Activated CD8-positive, alpha-beta memory T cell treated with anti-CD3 and anti-CD28 coated beads, Interleukin-2, amount 10 ng/mL, durations not matched to agents 7 days and 5 days (primary cell): ENCODE results near the gene RAMP3. TPM values are rescaled to one million over a fixed set of nuclear protein-coding genes. Genes with fewer than 3 reads are reported as not detected.
"Not testable (repeated sequence)": the region's sequence is repeated elsewhere in the genome, so short reads cannot be mapped to it uniquely, and the experiment has no call there.

Experiments
- ATAC-seq: fragments of 150-1000 bp; cut with Tn5 transposase; one replicate; pipeline ENCODE4 v1.10.0; 2021; ENCODE audit warnings: moderate library complexity
- CTCF ChIA-PET: fragments of 350-600 bp; sonication (Branson Sonifier 250); formaldehyde crosslinking; loops from one replicate; lab custom pipeline; 2021; ENCODE audit warnings: antibody characterized with exemption; lab: Charles Lee
- DNase-seq: peaks from one replicate; pipeline ENCODE4 v3.0.0-alpha.2; 2020
- H3K27ac Mint-ChIP-seq: one replicate; pipeline ENCODE4 v1.8.0; 2021; ENCODE audit warnings: mild to moderate bottlenecking, mixed read lengths
- H3K27me3 Mint-ChIP-seq: one replicate; pipeline ENCODE4 v1.8.0; 2021; ENCODE audit warnings: mixed read lengths
- H3K36me3 Mint-ChIP-seq: one replicate; pipeline ENCODE4 v1.8.0; 2021; ENCODE audit warnings: mild to moderate bottlenecking, mixed read lengths
- H3K4me1 Mint-ChIP-seq: one replicate; pipeline ENCODE4 v1.8.0; 2021; ENCODE audit warnings: mixed read lengths
- H3K4me3 Mint-ChIP-seq: one replicate; pipeline ENCODE4 v1.8.0; 2021; ENCODE audit warnings: mild to moderate bottlenecking, moderate library complexity, mixed read lengths
- H3K9me3 Mint-ChIP-seq: one replicate; pipeline ENCODE4 v1.8.0; 2022; ENCODE audit warnings: low read depth, mixed read lengths
- total RNA-seq, 2 experiments: library from RNA; stranded (reverse); gene quantifications; one replicate each; pipeline ENCODE4 v1.2.3, GENCODE V29; 2021

Gene RAMP3
- total RNA-seq, 2 experiments from 2014 or later = not detected

- H3K27me3 Mint-ChIP-seq = peaks cover 20% of the 10 kb centered on the region
- DNase-seq = no peak
- H3K4me1 Mint-ChIP-seq = peaks cover 48% of the 10 kb centered on the region
- CTCF ChIA-PET = no interaction called here
- H3K27ac Mint-ChIP-seq = peak overlapping the region; percentile 84
- peaks cover 11% of the 10 kb centered on the region for H3K36me3 Mint-ChIP-seq
- ATAC-seq = no peak
- no peaks in the 10 kb centered on the region for H3K9me3 Mint-ChIP-seq
- no peak overlapping the region for H3K4me3 Mint-ChIP-seq
Measured at GRCh38 chr7:45203459-45203858, 45.9 kb downstream of the RAMP3 start.

GRCh38 chr7:45203936-45204445 lies 46.4 kb downstream of the RAMP3 start:
- Mint-ChIP-seq H3K36me3 (peaks cover 11% of the 10 kb centered on the region), H3K27me3 (peaks cover 25% of the 10 kb centered on the region), H3K4me1 (peaks cover 44% of the 10 kb centered on the region), H3K4me3 (peak overlapping the region; percentile 60), H3K27ac (peak overlapping the region; percentile 84), H3K9me3 (no peaks in the 10 kb centered on the region)
- DNase-seq (no peak), ATAC-seq (peak; percentile 98)
- CTCF ChIA-PET = no interaction called here

GRCh38 chr7:45206266-45206665 lies 48.7 kb downstream of the RAMP3 start:
- not testable (repeated sequence) for ATAC-seq, H3K9me3 Mint-ChIP-seq, H3K4me3 Mint-ChIP-seq, H3K27ac Mint-ChIP-seq, DNase-seq
- Mint-ChIP-seq H3K36me3 (peaks cover 11% of the 10 kb centered on the region), H3K4me1 (peaks cover 36% of the 10 kb centered on the region), H3K27me3 (peaks cover 28% of the 10 kb centered on the region)
- CTCF ChIA-PET = interaction anchor here (0.7 kb wide), 1 partner anchor 109 kb away, joined by 3 read pairs; no protein-coding TSS in a partner anchor

- CTCF ChIA-PET = interaction anchor here (1.2 kb wide), 1 partner anchor 10 kb away, joined by 4 read pairs; no protein-coding TSS in a partner anchor
- not testable (repeated sequence) for DNase-seq, H3K36me3 Mint-ChIP-seq
Measured at GRCh38 chr7:45209909-45210308, 52.3 kb downstream of the RAMP3 start.

GRCh38 chr7:45211066-45211465 lies 53.5 kb downstream of the RAMP3 start:
- H3K4me1 Mint-ChIP-seq = peaks cover 7% of the 10 kb centered on the region
- DNase-seq = no peak
- no peaks in the 10 kb centered on the region for H3K9me3 Mint-ChIP-seq
- CTCF ChIA-PET = interaction anchor here (1.2 to 1.5 kb wide), 2 partner anchors 11 to 35 kb away, joined by 3 to 4 read pairs; no protein-coding TSS in a partner anchor
- H3K27me3 Mint-ChIP-seq = peaks cover 63% of the 10 kb centered on the region
- no peak for ATAC-seq
- H3K4me3 Mint-ChIP-seq = no peak overlapping the region
- no peak overlapping the region for H3K27ac Mint-ChIP-seq
- no peaks in the 10 kb centered on the region for H3K36me3 Mint-ChIP-seq

More at GRCh38 chr7:45209909-45210308, 52.3 kb downstream of the RAMP3 start:
- not testable (repeated sequence) for H3K9me3 Mint-ChIP-seq, H3K27ac Mint-ChIP-seq, H3K4me3 Mint-ChIP-seq, ATAC-seq
- H3K27me3 Mint-ChIP-seq = peaks cover 52% of the 10 kb centered on the region
- H3K4me1 Mint-ChIP-seq = peaks cover 16% of the 10 kb centered on the region

GRCh38 chr7:45211958-45212357 lies 54.4 kb downstream of the RAMP3 start:
- Mint-ChIP-seq H3K4me1 (peaks cover 7% of the 10 kb centered on the region), H3K4me3 (no peak overlapping the region), H3K27ac (no peak overlapping the region), H3K36me3 (no peaks in the 10 kb centered on the region), H3K27me3 (peaks cover 66% of the 10 kb centered on the region), H3K9me3 (no peaks in the 10 kb centered on the region)
- CTCF ChIA-PET = interaction anchor here (1.5 kb wide), 1 partner anchor 34 kb away, joined by 3 read pairs; no protein-coding TSS in a partner anchor
- DNase-seq (no peak), ATAC-seq (no peak)

GRCh38 chr7:45212606-45213005 lies 55.0 kb downstream of the RAMP3 start:
- ATAC-seq (no peak), DNase-seq (no peak)
- Mint-ChIP-seq H3K27me3 (peaks cover 62% of the 10 kb centered on the region), H3K4me3 (no peak overlapping the region), H3K27ac (no peak overlapping the region), H3K4me1 (peaks cover 7% of the 10 kb centered on the region), H3K9me3 (no peaks in the 10 kb centered on the region), H3K36me3 (no peaks in the 10 kb centered on the region)
- CTCF ChIA-PET = no interaction called here

GRCh38 chr7:45215601-45216062 lies 58.0 kb downstream of the RAMP3 start:
- Mint-ChIP-seq H3K4me3 (no peak overlapping the region), H3K27me3 (peaks cover 59% of the 10 kb centered on the region), H3K36me3 (no peaks in the 10 kb centered on the region), H3K9me3 (no peaks in the 10 kb centered on the region), H3K4me1 (no peaks in the 10 kb centered on the region), H3K27ac (no peak overlapping the region)
- ATAC-seq (no peak), DNase-seq (no peak)
- CTCF ChIA-PET = interaction anchor here (1.3 to 1.4 kb wide), 2 partner anchors 45 to 50 kb away, joined by 3 to 4 read pairs; no protein-coding TSS in a partner anchor

GRCh38 chr7:45216181-45216580 lies 58.6 kb downstream of the RAMP3 start:
- H3K4me3 Mint-ChIP-seq = no peak overlapping the region
- no peak for DNase-seq
- CTCF ChIA-PET = interaction anchor here (1.4 kb wide), 2 partner anchors 11 to 49 kb away, joined by 3 read pairs; no protein-coding TSS in a partner anchor
- H3K36me3 Mint-ChIP-seq = no peaks in the 10 kb centered on the region
- no peaks in the 10 kb centered on the region for H3K9me3 Mint-ChIP-seq
- no peak overlapping the region for H3K27ac Mint-ChIP-seq
- H3K4me1 Mint-ChIP-seq = no peaks in the 10 kb centered on the region
- no peak for ATAC-seq
- H3K27me3 Mint-ChIP-seq = peaks cover 59% of the 10 kb centered on the region

- Mint-ChIP-seq H3K36me3 (no peaks in the 10 kb centered on the region), H3K4me1 (no peaks in the 10 kb centered on the region), H3K27ac (no peak overlapping the region), H3K9me3 (no peaks in the 10 kb centered on the region), H3K4me3 (no peak overlapping the region), H3K27me3 (peaks cover 58% of the 10 kb centered on the region)
- DNase-seq = no peak
- CTCF ChIA-PET = interaction anchor here (0.8 to 1.4 kb wide), 2 partner anchors 11 to 22 kb away, joined by 3 read pairs; no protein-coding TSS in a partner anchor
- ATAC-seq = no peak
Measured at GRCh38 chr7:45216622-45217165, 59.1 kb downstream of the RAMP3 start.

GRCh38 chr7:45217358-45217757 lies 59.8 kb downstream of the RAMP3 start:
- no peak for ATAC-seq
- H3K4me1 Mint-ChIP-seq = no peaks in the 10 kb centered on the region
- CTCF ChIA-PET = interaction anchor here (0.8 to 1.4 kb wide), 2 partner anchors 12 to 22 kb away, joined by 3 read pairs; no protein-coding TSS in a partner anchor

GRCh38 chr7:45219130-45219529 lies 61.5 kb downstream of the RAMP3 start:
- no peak overlapping the region for H3K4me3 Mint-ChIP-seq
- no peaks in the 10 kb centered on the region for H3K4me1 Mint-ChIP-seq
- CTCF ChIA-PET = no interaction called here
- ATAC-seq (no peak), DNase-seq (no peak)
- H3K36me3 Mint-ChIP-seq = no peaks in the 10 kb centered on the region
- H3K9me3 Mint-ChIP-seq = no peaks in the 10 kb centered on the region
- no peak overlapping the region for H3K27ac Mint-ChIP-seq
- peaks cover 52% of the 10 kb centered on the region for H3K27me3 Mint-ChIP-seq

More at GRCh38 chr7:45217358-45217757, 59.8 kb downstream of the RAMP3 start:
- H3K9me3 Mint-ChIP-seq = no peaks in the 10 kb centered on the region
- no peak overlapping the region for H3K4me3 Mint-ChIP-seq
- no peaks in the 10 kb centered on the region for H3K36me3 Mint-ChIP-seq
- no peak overlapping the region for H3K27ac Mint-ChIP-seq
- no peak for DNase-seq
- H3K27me3 Mint-ChIP-seq = peaks cover 55% of the 10 kb centered on the region

- H3K27me3 Mint-ChIP-seq = peaks cover 45% of the 10 kb centered on the region
- H3K4me3 Mint-ChIP-seq = no peak overlapping the region
- no peak for ATAC-seq
- H3K27ac Mint-ChIP-seq = no peak overlapping the region
- H3K36me3 Mint-ChIP-seq = no peaks in the 10 kb centered on the region
- no peaks in the 10 kb centered on the region for H3K4me1 Mint-ChIP-seq
- DNase-seq = no peak
- no peaks in the 10 kb centered on the region for H3K9me3 Mint-ChIP-seq
- CTCF ChIA-PET = no interaction called here
Measured at GRCh38 chr7:45219801-45220435, 62.3 kb downstream of the RAMP3 start.
